AG04450 (cell line): Measurements from ENCODE around the gene CSNK2A3. TPM values are rescaled to one million over a fixed set of nuclear protein-coding genes. Genes with fewer than 3 reads are reported as not detected.

Experiments
- CTCF ChIA-PET: fragments of 300-600, 350-600 bp; formaldehyde crosslinking; extraction: SDS; loops from one replicate; lab custom pipeline; 2022; ENCODE audit warnings: antibody characterized with exemption, inconsistent platforms; lab: Charles Lee
- POLR2A ChIA-PET: fragments of 350-600 bp; formaldehyde crosslinking; extraction: SDS; loops from one replicate; lab custom pipeline; 2021; ENCODE audit warnings: antibody characterized with exemption, inconsistent platforms; lab: Yijun Ruan, JAX
- DNase-seq: peaks from one replicate; pipeline ENCODE4 v3.0.0-alpha.2; 2011; ENCODE audit warnings: low read depth, low spot score
- H3K27ac ChIP-seq: one replicate; pipeline ENCODE4 v1.5.1; 2012; ENCODE audit warnings: low read depth, low read length, control low read depth
- H3K27me3 ChIP-seq: one replicate; pipeline ENCODE4 v1.6.0; 2012; ENCODE audit warnings: low read length; ENCODE audit not compliant: control insufficient read depth, insufficient read depth
- H3K4me3 ChIP-seq: 2 replicates; pipeline ENCODE4 v1.5.1; 2011; ENCODE audit warnings: mild to moderate bottlenecking, low read depth, low read length, control low read depth
- H3K9me3 ChIP-seq: 2 replicates; pipeline ENCODE4 v1.5.1; 2012; ENCODE audit warnings: low read length; ENCODE audit not compliant: control insufficient read depth, insufficient read depth
- polyA plus RNA-seq: library from polyadenylated mRNA; depleted of rRNA; stranded (reverse); fragments of >200 nt; gene quantifications from 2 replicates; pipeline ENCODE4 v1.2.3, GENCODE V29; 2011
- TF ChIP-seq, protein P1 (sequence below): IDR thresholded peaks from 2 replicates; pipeline ENCODE4 v1.5.1; 2011; ENCODE audit warnings: low read depth, low read length, control low read depth, inconsistent platforms

The CSNK2A3 gene
- polyA plus RNA-seq, 1 experiment: 5.2 TPM

DNA sequence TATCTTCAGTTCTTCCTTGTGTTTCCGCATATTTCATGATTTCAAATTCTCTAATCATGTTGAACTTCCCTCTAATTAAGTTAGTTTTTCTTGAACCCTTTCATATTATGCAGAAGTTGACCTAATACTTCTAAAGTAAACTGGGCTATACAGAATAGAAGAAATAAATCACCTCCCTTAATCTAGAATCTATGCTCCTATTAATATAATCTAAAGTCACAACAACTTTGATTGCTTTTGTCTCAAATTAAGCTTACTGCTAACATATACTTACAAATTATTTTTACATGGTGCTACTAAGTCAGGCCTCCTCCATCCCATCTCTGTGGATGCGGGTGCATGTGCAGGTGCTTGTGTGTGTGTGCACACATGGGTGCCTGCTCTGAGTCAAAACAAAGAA is 27.3 kb upstream of the CSNK2A3 start:
- Histone ChIP-seq H3K27me3 (no peaks in the 10 kb centered on the region), H3K4me3 (no peak overlapping the region), H3K27ac (no peak overlapping the region), H3K9me3 (no peaks in the 10 kb centered on the region; the same call in 1 of the 2 replicates)
- CTCF ChIA-PET: no interaction called here
- no peak for DNase-seq
- TF ChIP-seq, protein P1, sequence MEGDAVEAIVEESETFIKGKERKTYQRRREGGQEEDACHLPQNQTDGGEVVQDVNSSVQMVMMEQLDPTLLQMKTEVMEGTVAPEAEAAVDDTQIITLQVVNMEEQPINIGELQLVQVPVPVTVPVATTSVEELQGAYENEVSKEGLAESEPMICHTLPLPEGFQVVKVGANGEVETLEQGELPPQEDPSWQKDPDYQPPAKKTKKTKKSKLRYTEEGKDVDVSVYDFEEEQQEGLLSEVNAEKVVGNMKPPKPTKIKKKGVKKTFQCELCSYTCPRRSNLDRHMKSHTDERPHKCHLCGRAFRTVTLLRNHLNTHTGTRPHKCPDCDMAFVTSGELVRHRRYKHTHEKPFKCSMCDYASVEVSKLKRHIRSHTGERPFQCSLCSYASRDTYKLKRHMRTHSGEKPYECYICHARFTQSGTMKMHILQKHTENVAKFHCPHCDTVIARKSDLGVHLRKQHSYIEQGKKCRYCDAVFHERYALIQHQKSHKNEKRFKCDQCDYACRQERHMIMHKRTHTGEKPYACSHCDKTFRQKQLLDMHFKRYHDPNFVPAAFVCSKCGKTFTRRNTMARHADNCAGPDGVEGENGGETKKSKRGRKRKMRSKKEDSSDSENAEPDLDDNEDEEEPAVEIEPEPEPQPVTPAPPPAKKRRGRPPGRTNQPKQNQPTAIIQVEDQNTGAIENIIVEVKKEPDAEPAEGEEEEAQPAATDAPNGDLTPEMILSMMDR: no peak
- POLR2A ChIA-PET: no interaction called here

DNA sequence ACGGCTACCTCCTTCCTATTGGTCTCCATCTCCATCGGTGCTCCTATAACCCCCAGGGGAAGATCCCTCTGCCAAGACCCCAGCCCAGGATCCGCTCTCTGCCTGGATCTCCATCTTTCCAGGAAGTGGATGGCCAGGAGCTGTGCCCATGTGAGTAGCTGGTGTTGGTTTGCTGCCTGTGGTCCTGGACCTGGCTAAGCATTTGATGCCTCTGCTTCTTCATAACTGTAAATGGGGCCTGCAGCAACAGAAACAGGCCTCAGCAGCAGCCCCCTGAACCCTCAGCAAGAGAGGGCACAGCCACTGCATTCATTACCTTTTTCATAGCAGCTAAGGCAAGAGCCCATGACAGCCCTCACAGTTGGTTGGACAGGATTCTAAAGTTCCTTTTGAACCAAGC is 26.6 kb upstream of the CSNK2A3 start:
- DNase-seq: no peak
- ChIA-PET CTCF (no interaction called here), POLR2A (no interaction called here)
- Histone ChIP-seq H3K9me3 (no peaks in the 10 kb centered on the region; the same call in 1 of the 2 replicates), H3K27me3 (no peaks in the 10 kb centered on the region), H3K27ac (no peak overlapping the region), H3K4me3 (no peak overlapping the region)
- TF ChIP-seq, protein P1: no peak

DNA sequence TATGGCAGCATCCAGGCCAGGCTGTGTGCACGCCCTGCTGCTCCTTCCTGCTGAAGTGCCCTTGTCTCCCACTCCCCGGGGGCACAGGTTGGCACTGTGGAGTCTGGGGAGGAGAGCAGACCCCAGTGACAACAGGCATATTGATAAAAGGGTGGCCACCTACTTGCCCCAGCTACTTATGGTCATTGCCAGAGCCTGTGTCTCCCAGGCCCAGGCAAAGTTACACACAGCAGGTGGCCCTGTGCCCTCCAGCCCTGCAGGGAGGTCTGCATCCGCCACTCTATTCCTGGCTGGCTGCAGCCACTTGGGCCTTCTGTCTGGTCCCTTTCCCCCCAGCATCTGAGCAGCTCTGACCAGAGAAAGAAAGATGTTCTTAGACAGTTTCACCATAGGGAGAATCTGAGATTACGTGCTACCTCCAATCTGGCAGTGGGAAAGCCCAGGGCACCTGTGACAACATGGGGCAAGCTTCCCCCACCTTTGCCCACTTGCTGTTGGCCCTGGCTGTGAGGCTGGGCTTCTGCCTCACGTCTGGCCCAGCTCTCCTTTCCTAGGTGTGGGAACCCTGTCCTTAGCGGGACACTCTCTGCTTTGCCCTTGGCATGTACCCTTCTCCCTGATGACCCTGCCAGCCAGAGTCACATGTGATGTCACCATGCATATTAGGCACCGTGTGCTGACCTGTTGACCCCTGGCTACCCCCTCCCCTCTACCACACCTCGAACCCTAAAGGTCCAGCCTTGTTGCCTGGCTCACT is 25.3 kb upstream of the CSNK2A3 start:
- no peak overlapping the region for H3K4me3 ChIP-seq
- no peaks in the 10 kb centered on the region for H3K27me3 ChIP-seq
- ChIA-PET CTCF (no interaction called here), POLR2A (no interaction called here)
- H3K27ac ChIP-seq: no peak overlapping the region
- H3K9me3 ChIP-seq: no peaks in the 10 kb centered on the region; the same call in 1 of the 2 replicates
- TF ChIP-seq, protein P1: no peak
- DNase-seq: no peak

- no peak overlapping the region for H3K4me3 ChIP-seq
- ChIA-PET POLR2A (no interaction called here), CTCF (no interaction called here)
- H3K27me3 ChIP-seq: no peaks in the 10 kb centered on the region
- DNase-seq: no peak
- no peak overlapping the region for H3K27ac ChIP-seq
- H3K9me3 ChIP-seq: no peaks in the 10 kb centered on the region
- TF ChIP-seq, protein P1: no peak
These were observed 21.5 kb upstream of the CSNK2A3 start for GRCh38 chr11:11374358-11375148.

- no peak for DNase-seq
- TF ChIP-seq, protein P1: no peak
- H3K4me3 ChIP-seq: no peak overlapping the region
- H3K27ac ChIP-seq: no peak overlapping the region
- ChIA-PET POLR2A (no interaction called here), CTCF (no interaction called here)
- H3K9me3 ChIP-seq: no peaks in the 10 kb centered on the region
- H3K27me3 ChIP-seq: no peaks in the 10 kb centered on the region
These were observed 20.9 kb upstream of the CSNK2A3 start for GRCh38 chr11:11373934-11374333.
